ENCODE data around the gene AAMDC. TPM values are rescaled to one million over a fixed set of nuclear protein-coding genes. Genes with fewer than 3 reads are reported as not detected.

AAMDC gene
- 24.7 TPM for total RNA-seq (ENCODE audit: unreplicated experiment)
- long read RNA-seq, transcript AAMDC-206 (5 exons, 579 nt), result minor isoform, 7 of 19 reads
- long read RNA-seq, transcript AAMDC-202 (4 exons, 531 nt), result major isoform, 8 of 19 reads
- long read RNA-seq, partial matches to known transcripts, result 0 of 19 reads
- long read RNA-seq, other reads (novel, unspliced or antisense), result 4 of 19 reads

GRCh38 chr11:77820565-77821348, at the start of gene AAMDC, which contains the start of gene RSF1:
Gene AAMDC, plus strand, starts transcription at chr11:77821144. Its CDS starts 21,353 bp downstream, at chr11:77842497.
Gene RSF1, minus strand, starts transcription at chr11:77820722. Its CDS starts 8 bp downstream, at chr11:77820714.
- DNase-seq (ENCODE audit: low spot score), result peak; percentile 98
- Mint-ChIP-seq H3K36me3 (ENCODE audit: low read depth, unreplicated experiment) (peaks cover 11% of the 10 kb centered on the region), H3K4me3 (ENCODE audit: unreplicated experiment) (peak within 1 kb of the TSS; percentile 100), H3K27me3 (ENCODE audit: unreplicated experiment) (peaks cover 2% of the 10 kb centered on the region), H3K9me3 (ENCODE audit: unreplicated experiment) (no peaks in the 10 kb centered on the region), H3K27ac (ENCODE audit: unreplicated experiment) (peak within 1 kb of the TSS; percentile 96), H3K4me1 (ENCODE audit: unreplicated experiment) (peaks cover 10% of the 10 kb centered on the region)
- peak; percentile 14 for TF ChIP-seq CTCF (IDR thresholded peaks at IDR 0.05; ENCODE audit: unreplicated experiment)

- Mint-ChIP-seq H3K27ac (ENCODE audit: unreplicated experiment) (no peak overlapping the region), H3K36me3 (ENCODE audit: low read depth, unreplicated experiment) (no peaks in the 10 kb centered on the region), H3K27me3 (ENCODE audit: unreplicated experiment) (no peaks in the 10 kb centered on the region), H3K4me3 (ENCODE audit: unreplicated experiment) (no peak overlapping the region), H3K4me1 (ENCODE audit: unreplicated experiment) (peaks cover 13% of the 10 kb centered on the region), H3K9me3 (ENCODE audit: unreplicated experiment) (no peaks in the 10 kb centered on the region)
- TF ChIP-seq CTCF (IDR thresholded peaks at IDR 0.05; ENCODE audit: unreplicated experiment), result no peak
- no peak for DNase-seq (ENCODE audit: low spot score)
Measured at GRCh38 chr11:77775936-77776335, 45.0 kb upstream of the AAMDC start.

- Mint-ChIP-seq H3K4me3 (ENCODE audit: unreplicated experiment) (no peak overlapping the region), H3K27ac (ENCODE audit: unreplicated experiment) (no peak overlapping the region), H3K4me1 (ENCODE audit: unreplicated experiment) (peaks cover 8% of the 10 kb centered on the region), H3K27me3 (ENCODE audit: unreplicated experiment) (no peaks in the 10 kb centered on the region), H3K9me3 (ENCODE audit: unreplicated experiment) (no peaks in the 10 kb centered on the region), H3K36me3 (ENCODE audit: low read depth, unreplicated experiment) (no peaks in the 10 kb centered on the region)
- no peak for DNase-seq (ENCODE audit: low spot score)
- TF ChIP-seq CTCF (IDR thresholded peaks at IDR 0.05; ENCODE audit: unreplicated experiment), result no peak
Measured at GRCh38 chr11:77776455-77776854, 44.5 kb upstream of the AAMDC start.

- TF ChIP-seq CTCF (IDR thresholded peaks at IDR 0.05; ENCODE audit: unreplicated experiment), result no peak
- Mint-ChIP-seq H3K27me3 (ENCODE audit: unreplicated experiment) (no peaks in the 10 kb centered on the region), H3K9me3 (ENCODE audit: unreplicated experiment) (no peaks in the 10 kb centered on the region), H3K36me3 (ENCODE audit: low read depth, unreplicated experiment) (no peaks in the 10 kb centered on the region), H3K4me3 (ENCODE audit: unreplicated experiment) (no peak overlapping the region), H3K4me1 (ENCODE audit: unreplicated experiment) (no peaks in the 10 kb centered on the region), H3K27ac (ENCODE audit: unreplicated experiment) (no peak overlapping the region)
- DNase-seq (ENCODE audit: low spot score), result no peak
Measured at GRCh38 chr11:77778118-77778517, 42.8 kb upstream of the AAMDC start.

- no peak for DNase-seq (ENCODE audit: low spot score)
- Mint-ChIP-seq H3K9me3 (ENCODE audit: unreplicated experiment) (no peaks in the 10 kb centered on the region), H3K36me3 (ENCODE audit: low read depth, unreplicated experiment) (no peaks in the 10 kb centered on the region), H3K27me3 (ENCODE audit: unreplicated experiment) (no peaks in the 10 kb centered on the region), H3K4me3 (ENCODE audit: unreplicated experiment) (no peak overlapping the region), H3K4me1 (ENCODE audit: unreplicated experiment) (no peaks in the 10 kb centered on the region), H3K27ac (ENCODE audit: unreplicated experiment) (no peak overlapping the region)
- TF ChIP-seq CTCF (IDR thresholded peaks at IDR 0.05; ENCODE audit: unreplicated experiment), result no peak
Measured at GRCh38 chr11:77778549-77778948, 42.4 kb upstream of the AAMDC start.

Data from endothelial cell (in vitro differentiated cells).